Measurements from ENCODE around the gene ZBTB7C.

DNA sequence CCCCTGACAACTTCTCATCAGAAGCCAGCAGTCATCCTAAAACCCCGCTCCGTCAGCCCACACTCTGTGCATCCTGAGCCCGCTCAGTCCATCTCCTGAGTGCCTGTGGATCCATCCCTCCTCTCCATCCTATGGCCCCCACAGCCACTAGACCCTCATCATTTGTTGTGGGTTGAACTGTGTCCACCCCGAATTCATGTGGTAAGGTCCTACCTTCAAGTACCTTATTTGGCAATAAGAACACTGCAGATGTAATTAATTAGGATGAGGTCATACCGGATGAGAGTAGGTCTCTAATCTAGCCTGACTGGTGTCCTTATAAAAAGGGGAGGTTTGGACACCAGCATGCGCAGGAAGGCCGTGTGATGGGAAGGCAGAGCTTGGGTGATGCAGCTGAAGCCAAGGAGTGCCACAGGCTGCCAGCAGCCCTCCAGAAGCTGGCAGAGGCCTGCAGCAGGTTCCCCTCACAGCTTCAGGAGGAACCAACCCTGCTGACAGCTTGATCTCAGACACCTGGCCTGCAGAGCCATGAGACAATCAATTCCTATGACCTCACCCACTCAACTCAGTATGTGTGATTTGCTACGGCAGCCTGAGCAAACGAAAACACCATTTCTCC is 192.4 kb downstream of the ZBTB7C start:
- TF ChIP-seq, protein P1, sequence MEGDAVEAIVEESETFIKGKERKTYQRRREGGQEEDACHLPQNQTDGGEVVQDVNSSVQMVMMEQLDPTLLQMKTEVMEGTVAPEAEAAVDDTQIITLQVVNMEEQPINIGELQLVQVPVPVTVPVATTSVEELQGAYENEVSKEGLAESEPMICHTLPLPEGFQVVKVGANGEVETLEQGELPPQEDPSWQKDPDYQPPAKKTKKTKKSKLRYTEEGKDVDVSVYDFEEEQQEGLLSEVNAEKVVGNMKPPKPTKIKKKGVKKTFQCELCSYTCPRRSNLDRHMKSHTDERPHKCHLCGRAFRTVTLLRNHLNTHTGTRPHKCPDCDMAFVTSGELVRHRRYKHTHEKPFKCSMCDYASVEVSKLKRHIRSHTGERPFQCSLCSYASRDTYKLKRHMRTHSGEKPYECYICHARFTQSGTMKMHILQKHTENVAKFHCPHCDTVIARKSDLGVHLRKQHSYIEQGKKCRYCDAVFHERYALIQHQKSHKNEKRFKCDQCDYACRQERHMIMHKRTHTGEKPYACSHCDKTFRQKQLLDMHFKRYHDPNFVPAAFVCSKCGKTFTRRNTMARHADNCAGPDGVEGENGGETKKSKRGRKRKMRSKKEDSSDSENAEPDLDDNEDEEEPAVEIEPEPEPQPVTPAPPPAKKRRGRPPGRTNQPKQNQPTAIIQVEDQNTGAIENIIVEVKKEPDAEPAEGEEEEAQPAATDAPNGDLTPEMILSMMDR (IDR thresholded peaks at IDR 0.05; ENCODE audit: control extremely low read depth in 1 of 3, insufficient read depth in 1 of 3, low read depth in 1 of 3, low read length in 3 of 3) = no peak
- TF ChIP-seq EGR1 (IDR thresholded peaks at IDR 0.05; ENCODE audit: borderline replicate concordance, low read depth, low read length) (no peak), EP300 (IDR thresholded peaks at IDR 0.05; ENCODE audit: borderline replicate concordance in 1 of 2, low read depth in 2 of 2, low read length in 2 of 2) (no peak), USF2 (IDR thresholded peaks at IDR 0.05; ENCODE audit: low read length) (no peak), PHF8 (conservative IDR thresholded peaks at IDR 0.05; ENCODE audit: low read depth, low read length) (no peak), HDAC2 (IDR thresholded peaks at IDR 0.05; ENCODE audit: borderline replicate concordance in 1 of 2, low read depth in 2 of 2, low read length in 2 of 2) (no peak), POLR2AphosphoS5 (IDR thresholded peaks at IDR 0.05; ENCODE audit: low read depth, low read length) (no peak), EZH2 (IDR thresholded peaks at IDR 0.05; ENCODE audit: low read depth, low read length, severe bottlenecking) (no peak), YY1 (IDR thresholded peaks at IDR 0.05; ENCODE audit: low read depth, low read length) (no peak)
